HuH-7 (cell line): ENCODE results near the gene VMO1.

Source experiments
- DNase-seq: peaks from one replicate; pipeline ENCODE4 v3.0.0; 2011; ENCODE audit warnings: low spot score

VMO1 gene

DNA sequence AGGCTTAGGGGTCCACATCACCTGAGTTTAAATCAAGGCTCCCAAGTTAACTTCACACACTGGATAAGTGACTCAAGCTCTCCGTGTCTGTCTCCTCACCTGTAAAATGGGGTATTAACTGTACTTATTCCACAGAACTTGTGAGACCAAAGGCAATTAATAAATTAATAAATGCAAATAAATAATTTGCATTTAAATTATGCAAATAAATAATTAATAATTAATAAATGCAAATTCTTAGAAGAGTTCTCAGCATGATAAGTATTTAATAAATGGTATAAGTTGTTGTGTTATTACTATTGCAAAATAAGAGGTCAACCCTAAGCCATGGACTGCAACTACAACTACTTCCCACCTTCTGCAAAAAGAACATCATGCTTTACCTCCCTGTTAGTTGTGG lies 32.8 kb downstream of the VMO1 start:
- DNase-seq: no peak

DNA sequence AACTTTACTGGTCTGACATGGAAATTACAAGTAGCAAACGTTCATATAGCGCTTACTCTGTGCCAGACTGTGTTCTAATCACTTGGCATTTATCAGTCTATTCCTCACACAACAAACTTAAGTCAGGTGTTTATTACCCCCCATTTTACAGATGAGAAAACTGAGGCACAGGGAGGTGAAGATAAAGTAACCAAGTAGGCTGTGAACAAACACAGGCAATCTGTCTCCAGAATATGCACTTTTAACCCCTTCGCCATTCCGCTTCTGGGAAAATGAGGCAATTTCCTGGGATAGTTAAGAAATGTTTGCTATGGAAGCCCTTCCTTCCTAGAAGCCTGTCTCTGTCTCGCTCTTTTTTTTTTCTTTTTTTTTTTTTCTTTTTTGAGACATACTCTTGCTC lies 34.2 kb downstream of the VMO1 start:
- no peak for DNase-seq

DNA sequence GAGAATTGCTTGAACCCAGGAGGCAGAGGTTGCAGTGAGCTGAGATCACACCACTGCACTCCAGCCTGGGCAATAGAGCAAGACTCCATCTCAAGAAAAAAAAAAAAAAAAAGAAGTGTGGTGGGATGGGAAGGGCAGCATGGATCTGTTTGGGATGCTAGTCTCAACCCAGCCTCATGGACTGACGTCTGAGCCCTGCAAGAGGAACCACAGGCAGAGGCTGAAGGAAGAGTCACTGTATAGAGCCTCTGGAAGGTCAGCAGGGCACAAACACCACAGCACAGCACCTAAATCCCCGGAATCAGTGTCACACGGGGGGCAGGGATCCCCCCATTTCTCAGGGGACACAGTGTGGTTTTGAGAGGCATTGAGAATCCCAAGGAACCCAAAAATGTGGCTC lies 35.6 kb downstream of the VMO1 start:
- DNase-seq: no peak

DNA sequence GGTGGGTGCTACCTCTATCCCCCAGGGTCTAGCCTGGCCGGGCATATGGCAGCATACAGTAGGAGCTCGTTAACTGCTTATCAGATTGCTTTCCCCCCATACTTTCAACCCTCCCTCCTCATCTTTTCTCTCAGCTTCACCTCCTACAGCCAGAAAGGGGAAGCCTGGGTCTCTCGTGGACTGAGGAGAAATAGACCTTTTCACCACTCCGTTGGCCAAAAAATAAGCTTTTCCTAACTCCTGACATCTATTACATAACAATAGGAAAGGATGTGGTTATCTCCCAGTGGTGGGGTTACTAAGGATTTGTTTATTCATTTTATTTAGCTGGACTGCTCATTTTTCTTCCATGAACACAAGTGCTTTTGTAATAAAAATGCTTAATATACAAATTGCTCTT lies 37.5 kb downstream of the VMO1 start:
- no peak for DNase-seq

DNA sequence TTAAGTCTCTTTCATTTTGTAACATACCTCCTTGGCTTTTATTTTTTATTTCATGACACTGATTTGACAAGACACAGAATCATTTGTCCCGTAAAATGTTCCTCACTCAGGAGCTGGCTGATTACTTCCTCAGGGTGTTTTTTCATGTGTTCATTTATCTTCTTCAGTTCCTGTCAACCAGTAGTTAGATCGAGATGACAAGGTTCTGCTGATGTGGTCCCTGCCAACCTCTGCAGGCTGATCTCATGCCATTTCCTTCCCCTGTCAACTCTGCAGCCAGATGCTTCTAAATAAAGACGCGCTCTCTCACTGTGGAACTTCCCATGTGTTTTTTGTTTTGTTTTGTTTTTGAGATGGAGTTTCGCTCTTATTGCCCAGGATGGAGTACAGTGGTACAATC lies 38.3 kb downstream of the VMO1 start:
- DNase-seq: no peak

DNA sequence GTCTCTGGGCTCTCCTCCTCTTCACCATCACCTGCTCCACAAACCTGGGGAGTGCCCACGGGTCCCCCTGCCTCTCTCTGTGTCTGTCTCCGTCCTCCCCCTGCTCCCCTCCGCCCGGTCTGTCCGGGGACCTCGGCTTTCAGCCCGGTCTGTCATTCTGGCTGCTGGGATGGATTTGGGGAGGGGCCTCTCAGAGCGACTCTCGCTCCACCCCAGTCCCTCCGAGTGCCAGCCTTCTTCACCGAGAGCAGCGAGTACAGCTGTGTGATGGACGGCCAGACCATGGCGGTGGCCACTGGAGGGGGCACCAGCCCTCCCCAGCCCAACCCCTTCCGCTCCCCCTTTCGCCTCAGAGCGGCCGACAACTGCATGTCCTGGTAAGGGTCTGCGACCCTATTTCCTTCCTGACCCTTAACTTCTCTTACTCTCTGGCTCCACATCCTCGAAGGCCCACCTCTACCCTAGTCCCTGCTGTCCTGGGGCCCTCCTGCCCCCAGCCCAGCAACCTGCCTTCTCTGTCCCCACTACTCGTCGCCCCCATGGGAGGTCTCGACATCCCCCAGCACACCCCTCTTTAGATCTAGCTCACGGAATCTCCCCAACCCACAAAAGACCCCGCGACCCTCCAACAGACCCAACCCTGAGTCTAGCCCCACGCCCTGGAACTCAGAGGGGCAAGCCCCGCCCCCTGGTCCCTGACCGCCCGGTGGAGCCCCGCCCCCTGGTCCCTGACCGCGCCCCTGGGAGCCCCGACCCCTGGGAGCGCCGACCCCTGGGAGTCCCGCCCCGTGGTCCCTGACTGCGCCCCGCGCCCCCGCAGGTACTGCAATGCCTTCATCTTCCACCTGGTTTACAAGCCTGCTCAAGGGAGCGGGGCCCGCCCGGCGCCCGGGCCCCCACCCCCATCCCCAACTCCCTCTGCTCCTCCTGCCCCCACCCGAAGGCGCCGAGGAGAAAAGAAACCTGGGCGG lies 40.9 kb downstream of the VMO1 start:
- DNase-seq: no peak

DNA sequence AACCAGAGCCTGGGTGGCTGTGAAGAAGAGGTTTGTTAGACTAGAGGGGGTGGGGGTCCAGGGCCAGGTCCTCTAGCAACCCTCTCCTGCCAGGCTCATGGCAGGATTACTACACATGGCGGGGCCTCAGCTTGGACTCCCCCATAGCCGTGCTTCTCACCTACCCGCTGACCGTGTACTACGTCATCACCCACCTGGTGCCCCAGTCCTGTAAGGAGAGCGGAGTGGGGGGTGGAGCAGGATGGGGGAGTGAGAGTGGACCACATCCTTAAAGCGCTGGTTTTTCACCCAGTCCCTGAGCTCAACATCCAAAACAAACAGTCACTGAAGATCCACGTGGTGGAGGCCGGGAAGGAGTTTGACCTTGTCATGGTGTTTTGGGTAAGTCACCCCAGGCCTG lies 42.3 kb downstream of the VMO1 start:
- no peak for DNase-seq

DNA sequence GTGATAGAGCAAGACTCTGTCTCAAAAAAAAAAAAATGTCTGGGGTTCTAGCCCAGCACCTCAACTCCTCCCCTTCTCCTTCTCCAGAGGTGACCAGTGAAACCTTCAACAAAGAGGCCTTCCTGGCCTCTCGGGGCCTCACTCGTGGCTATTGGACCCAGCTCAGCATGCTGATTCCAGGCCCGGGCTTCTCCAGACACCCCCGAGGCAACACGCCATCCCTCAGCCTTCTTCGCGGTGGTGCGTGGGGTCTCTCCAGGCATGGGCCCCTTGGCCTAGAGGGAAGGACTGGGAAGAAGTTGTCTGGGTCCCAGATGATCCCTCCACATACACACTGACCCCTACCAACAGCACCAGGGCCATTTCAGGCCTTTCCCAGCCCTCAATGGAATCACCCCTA lies 42.9 kb downstream of the VMO1 start:
- DNase-seq: no peak

DNA sequence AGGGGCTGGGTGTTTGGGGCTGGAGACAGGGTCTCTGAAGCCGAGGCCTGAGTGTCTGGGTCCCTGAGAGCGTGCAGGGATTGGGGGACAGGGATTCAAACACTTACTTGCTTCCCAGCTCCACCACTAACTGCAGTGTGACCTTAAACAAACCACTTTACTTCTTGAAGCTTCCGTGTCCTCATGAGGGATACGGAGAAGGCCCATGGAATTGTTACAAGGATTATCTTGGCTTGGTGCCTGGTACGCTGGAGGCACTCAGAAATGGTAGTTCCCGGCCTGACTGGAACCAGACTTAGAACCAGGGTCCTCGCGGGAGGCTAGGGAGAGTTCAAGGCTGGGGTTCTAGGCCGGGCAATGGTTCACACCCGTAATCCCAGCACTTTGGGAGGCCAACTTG lies 43.5 kb downstream of the VMO1 start:
- DNase-seq: no peak

DNA sequence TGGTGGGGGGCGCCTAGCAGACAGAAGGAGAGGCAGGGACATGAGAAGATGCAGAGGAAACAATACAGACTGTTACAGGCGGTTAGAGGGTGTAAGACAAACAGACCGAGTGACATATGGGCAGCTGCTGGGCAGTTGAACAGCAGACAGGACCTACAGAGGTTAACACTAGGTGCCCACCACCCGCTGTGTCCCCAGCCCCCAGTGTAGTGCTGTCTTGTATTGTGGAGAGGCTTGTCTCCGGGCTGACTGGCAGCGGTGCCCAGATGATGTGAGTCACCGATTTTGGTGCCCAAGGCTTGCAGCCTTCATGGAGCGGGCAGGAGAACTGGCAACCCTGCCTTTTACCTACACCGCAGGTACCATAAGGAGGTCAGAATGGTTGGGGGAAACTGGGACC lies 44.0 kb downstream of the VMO1 start:
- DNase-seq: no peak

DNA sequence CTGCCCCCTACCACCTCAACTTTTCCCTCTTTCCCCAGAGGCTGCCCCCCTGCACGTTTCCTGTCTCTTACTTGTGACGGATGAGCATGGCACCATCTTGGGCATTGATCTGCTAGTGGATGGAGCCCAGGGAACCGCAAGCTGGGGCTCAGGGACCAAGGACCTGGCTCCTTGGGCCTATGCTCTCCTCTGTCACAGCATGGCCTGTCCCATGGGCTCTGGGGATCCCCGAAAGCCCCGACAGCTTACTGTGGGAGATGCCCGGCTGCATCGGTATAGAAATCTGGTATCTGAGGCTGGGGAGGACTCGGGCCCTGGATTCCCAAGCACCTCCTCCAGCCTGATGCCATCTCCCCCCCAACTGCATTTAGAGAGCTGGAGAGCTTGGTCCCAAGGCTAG lies 44.6 kb downstream of the VMO1 start:
- no peak for DNase-seq

DNA sequence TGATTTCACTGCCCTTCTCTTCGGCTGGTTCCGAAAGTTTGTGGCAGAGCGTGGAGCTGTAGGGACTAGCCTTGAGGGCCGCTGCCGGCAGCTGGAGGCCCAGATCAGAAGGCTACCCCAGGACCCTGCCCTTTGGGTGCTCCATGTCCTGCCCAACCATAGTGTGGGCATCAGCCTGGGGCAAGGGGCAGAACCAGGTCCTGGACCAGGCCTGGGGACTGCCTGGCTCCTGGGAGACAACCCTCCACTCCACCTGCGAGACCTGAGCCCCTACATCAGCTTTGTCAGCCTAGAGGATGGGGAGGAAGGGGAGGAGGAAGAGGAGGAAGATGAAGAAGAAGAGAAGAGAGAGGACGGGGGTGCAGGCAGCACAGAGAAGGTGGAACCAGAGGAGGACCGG lies 45.6 kb downstream of the VMO1 start:
- no peak for DNase-seq

DNA sequence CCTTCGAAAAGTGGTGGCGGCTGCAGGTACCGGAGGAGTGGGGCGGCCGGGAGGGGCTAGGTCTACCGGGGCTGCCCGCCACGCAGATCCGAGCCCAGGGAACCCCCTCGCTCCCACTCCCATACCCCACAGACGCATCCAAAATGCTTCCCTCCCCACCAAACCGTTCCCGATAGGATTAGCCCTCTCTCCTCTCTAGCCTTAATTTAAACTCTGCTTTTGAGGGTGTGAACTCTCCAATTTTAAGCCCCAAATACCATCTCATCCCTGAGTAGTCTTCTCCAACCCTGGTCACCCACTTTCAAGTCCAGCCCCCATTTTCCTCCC lies 46.2 kb downstream of the VMO1 start:
- no peak for DNase-seq

DNA sequence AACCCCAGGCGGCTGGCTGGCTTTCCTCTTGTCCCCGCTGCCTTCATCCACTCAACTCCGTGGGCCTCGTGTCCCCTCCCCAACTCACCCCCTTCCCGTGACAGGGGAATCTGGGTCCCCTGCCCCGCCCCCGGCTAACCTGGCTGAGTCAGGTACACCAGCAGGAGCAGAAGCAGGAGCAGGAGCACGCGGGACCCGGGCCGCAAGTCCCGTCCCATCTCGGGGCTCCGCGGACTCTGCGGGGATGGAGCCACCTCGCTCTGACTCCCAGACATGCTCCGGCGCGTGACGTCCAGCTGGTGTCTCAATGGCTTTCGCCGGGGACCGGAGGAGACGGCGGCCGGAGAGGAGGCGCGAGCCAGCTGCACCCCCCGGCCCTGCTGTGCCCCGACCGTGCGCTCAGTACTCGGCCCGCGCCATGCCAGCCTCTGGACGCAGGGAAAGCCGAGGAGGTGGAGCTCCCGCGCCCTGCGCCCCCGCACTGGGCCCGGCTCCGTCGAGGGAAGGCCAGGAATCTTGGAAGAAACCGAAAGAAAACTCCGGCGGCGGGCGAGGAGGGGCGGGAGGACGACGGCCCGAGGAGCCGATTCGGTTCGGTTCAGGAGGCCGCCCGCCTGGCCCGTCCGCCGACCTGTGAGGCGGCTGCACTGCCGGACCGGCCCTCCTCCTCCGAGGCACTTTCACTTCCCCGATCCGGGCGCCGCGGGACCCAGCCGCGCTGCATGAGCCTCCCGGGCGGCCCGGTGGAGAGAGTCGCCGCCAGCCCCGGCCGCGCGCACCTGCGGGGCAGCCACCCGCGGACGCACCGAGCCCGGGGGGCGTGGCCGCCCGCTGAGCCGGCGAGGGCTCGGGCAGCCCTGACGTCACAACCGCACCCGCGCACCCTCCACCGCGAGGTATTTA lies 46.8 kb downstream of the VMO1 start, which contains the start of the genes CXCL16 and ZMYND15:
Gene CXCL16, minus strand, starts transcription at position 807 of the 903 bp plus-strand sequence. Its CDS starts 589 bp downstream, at position 218.
Gene ZMYND15, plus strand, starts transcription at position 712 of the 903 bp plus-strand sequence. CDS start 716 bp downstream, outside the sequence.
- peak; percentile 46 for DNase-seq

DNA sequence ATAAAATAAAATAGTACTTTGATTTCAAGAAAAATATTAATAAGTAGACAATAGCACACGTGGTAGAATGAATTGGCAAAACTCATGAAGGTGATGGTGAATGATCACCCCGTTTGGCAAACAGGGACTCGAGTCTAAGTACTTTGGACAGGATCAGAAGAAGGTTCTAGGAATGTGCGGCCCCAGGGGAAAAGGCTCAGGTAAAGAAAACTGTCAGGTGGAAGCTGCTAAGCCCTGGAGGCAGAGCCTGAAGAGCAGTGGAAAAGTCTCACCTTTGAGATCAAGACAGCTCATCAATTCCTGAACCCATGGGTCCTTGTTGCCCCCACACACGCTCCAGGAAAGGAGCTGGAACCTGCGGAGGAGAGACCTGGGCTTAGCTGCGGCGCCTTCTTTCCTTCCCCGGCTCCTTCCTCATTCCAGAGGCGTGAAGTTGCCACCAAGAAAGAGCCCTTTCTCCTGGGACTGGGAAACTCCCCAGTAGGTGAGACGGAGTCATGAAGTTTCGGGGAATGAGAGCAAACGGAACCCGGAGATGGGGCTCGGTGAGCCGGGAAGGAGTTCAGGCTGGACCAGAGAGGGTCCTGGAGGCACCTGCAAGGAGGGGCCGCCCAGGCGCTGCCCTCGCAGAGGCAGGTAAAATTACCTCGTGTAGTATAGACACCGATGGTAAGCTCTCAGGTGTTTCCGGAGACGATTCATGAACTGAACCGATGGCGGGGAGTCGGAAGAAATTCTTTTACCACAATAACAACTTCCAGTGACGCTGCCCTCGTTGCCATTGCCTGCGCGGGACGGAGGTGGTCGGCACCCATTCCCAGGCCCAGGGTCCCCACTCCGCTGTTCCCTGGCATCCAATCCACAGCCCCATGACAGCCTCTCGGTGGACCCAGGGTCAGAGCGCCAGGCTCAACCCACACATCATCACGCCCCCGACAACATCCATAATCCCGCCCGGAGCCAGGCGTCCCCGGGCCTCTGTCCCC lies 47.7 kb downstream of the VMO1 start:
- DNase-seq: no peak

DNA sequence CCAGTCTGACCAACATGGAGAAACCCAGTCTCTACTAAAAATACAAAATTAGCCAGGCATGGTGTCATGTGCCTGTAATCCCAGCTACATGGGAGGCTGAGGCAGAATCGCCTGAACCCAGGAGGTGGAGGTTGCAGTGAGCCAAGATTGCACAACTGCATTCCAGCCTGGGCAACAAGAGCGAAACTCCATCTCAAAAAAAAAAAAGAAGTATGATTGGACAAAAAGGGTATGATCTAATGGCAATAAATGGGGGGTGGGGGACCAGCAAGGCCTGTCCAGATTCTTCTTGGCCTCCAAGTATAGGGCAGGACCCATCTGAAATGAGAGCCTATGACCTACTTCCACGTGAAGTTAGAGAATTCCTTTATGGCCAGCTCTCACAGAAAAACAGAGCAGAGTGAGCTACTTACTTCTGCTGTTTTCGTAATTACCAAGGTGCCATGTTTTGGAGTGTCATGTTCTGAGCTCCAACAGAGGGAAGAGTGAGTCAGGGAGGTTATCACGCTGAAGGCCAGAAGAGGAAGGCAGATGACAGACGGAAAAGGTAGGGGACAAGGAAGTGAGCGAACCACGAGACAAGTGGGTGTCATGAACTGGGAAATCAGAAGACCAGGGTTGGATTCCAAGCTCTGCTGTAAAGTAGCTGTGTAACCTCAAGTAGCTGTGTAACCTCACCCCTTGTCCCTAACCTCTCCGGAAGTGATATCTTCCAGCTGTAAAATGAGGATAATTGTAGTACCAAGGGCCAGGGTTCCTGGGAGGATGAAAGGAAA lies 50.1 kb downstream of the VMO1 start:
- no peak for DNase-seq
